GM20431 (cell line): Measurements from ENCODE around the gene ARSI.

Experiments
- in situ Hi-C: fragments of 300-500 bp; cut with MseI, MboI; formaldehyde crosslinking; loops from one replicate; pipeline ENCODE4 v1.15.0; 2020; ENCODE audit warnings: low sequenced_read_pairs; ENCODE audit not compliant: unreplicated experiment

The ARSI gene

GRCh38 chr5:150328515-150328914 is 25.8 kb upstream of the ARSI start:
- in situ Hi-C loops = no loop called here

- in situ Hi-C loops = no loop called here
Observed at GRCh38 chr5:150327139-150327538, 24.4 kb upstream of the ARSI start.

GRCh38 chr5:150326707-150327106 is 24.0 kb upstream of the ARSI start:
- in situ Hi-C loops = no loop called here

- in situ Hi-C loops = no loop called here
Observed at GRCh38 chr5:150325426-150325825, 22.7 kb upstream of the ARSI start.

DNA sequence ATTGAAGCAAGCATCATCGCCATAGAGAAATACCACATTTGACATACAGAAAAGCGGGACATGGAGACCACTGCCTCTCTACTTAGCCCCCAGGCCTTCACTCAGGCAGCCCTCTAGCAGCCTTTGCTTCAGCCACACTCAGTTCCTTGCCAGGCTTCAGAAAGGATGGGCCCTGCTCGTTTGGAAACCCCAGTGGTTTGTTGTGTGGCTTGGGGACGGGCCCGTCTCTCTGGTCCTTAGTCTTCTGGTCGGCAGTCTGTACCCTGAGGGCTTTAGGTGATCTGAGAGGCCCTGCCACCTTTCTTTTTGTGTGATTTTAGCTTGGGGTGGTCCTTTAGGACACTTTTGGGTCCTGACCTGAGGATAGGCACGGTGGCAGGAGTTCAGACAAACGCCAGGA is 21.1 kb upstream of the ARSI start:
- in situ Hi-C loops = no loop called here

DNA sequence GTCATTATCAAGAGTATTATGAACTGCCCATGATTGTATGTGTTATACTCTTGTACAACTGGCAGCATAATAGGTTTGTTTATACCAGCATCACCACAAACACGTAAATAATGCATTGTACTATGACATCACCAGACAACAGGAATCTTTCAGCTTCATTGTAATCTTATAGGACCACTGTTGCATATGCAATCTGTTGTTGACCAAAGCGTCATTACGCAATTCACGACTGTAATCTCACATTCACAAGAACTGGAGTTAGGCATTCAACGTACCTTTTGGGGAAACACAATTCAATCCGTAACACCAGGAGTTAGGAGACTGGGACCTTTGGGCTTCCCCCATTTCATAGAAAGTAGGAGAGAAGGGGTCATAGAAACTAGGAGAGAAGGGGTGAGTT is 20.4 kb upstream of the ARSI start:
- in situ Hi-C loops = no loop called here

GRCh38 chr5:150322202-150322601 is 19.5 kb upstream of the ARSI start:
- in situ Hi-C loops = no loop called here

DNA sequence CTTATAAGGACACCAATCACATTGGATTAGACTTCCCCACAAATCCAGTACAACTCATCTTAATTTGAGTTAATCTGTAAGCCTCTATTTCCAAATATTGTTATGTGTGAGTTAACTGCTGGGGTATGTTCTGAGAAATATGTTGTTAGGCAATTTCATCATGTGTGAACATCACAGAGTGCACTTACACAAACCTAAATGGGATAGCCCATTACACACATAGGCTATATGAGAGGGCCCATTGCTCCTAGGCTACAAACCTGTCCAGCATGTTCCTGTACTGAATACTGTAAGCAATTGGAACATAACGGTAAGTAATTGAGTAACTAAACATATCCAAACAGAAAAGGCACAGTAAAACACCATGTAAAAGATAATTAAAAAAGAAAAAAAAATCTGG is 19.1 kb upstream of the ARSI start:
- in situ Hi-C loops = no loop called here

DNA sequence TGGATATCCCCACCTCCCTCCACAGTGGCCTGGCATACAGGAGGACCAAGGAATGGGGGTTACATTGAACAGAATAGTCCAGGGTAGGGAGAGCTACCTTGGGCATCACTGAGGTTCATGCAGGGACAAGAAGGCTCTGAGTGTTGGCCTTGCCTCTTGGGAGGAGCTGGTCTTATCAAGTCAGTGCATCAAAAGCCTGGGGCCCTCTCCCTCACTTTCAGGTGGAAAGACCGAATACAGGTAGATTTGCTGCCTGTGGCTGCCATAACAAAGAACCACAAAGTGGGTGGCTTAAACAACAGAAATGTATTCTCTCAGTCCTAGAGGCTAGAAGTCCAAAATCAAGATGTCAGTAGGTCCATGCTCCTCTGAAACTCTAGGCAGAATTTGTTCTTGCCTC is 18.5 kb upstream of the ARSI start:
- in situ Hi-C loops = no loop called here

- in situ Hi-C loops = no loop called here
Observed at GRCh38 chr5:150320044-150320613, 17.4 kb upstream of the ARSI start.

GRCh38 chr5:150319484-150319790 is 16.7 kb upstream of the ARSI start:
- in situ Hi-C loops = no loop called here

DNA sequence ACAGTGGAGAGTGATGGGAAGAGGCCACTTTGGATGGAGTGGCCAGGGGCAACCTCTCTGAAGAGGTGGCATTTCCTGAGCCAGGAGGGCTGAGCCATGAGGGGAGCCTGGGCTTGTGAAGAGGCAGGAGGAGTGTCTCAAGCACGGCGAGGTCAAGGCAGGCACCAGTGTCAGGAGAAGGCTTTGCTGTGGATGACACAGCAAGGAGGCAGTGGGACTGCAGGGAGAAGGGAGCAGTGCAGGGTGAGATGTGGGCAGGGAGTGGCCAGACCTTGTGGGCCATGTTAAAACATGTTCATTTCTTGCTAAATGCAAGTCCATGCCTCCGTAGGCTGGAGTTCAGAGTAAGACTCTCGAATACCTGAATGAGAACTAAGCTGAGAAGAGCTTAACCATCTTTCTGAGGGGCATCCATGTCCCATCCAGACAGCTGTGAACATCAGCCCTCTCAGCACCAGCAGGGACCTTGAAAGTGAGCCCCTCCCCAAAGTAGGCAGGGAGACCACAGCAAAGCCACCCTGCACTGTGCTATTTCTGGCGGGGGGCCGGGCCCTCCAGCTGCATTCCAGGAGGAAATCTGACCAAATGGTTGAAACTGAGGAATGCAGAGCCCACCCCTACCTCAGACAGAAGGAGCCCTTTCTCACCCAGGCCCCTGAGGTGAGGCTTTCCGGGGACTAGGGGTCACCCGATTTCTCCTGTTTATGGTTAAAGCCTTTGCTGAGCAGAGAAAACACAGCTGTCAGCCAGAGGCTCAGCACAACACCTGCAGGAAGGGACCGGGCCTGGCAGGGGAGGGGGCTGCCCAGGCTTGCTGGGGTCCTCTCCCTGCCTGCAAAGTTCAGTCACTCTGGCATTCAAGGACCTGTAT is 16.1 kb upstream of the ARSI start:
- in situ Hi-C loops = no loop called here

DNA sequence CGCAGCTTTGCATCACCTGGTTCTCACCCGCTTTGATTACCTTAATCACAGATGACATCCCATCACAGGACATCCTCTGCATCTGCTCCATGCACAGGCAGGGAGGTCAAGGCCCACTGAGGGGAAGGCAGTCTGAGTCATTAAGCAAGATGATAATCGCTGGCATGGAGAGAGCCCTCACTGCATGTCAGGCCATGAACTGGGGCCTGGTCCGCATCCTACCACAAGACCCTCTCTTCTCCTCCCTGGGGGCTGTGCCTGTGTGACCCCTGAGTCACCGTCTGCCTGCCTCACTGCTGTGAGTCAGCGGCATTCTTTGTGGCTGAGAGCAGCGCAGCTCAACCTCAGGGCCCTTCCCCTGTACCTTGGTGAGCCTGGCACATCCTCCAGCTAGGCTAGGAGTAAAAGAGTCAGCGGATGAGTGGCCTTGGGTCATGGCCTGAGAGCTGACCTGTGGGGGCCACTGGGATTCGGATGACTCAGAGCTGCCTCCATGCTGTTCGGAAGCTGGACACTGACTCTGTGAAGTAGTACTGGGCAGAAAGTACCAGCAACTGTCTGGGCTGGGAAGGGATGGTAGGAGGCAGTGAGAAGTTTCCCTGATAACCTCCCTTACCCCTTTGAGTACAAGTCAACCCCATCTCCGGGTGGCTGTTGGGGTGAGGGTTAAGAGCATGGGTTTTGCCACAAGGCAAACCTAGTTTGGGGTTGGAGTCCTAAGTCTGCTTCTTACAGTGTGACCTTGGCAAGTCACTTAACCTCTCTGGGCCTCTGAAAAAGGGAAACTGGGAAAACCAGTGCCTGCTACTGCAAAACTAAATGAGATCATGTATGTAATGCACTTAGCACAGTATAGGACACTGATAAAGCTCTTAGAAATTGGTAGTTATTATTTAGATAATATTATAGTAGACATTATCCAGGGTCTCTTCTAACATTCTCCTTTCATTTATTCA is 14.6 kb upstream of the ARSI start:
- in situ Hi-C loops = no loop called here

DNA sequence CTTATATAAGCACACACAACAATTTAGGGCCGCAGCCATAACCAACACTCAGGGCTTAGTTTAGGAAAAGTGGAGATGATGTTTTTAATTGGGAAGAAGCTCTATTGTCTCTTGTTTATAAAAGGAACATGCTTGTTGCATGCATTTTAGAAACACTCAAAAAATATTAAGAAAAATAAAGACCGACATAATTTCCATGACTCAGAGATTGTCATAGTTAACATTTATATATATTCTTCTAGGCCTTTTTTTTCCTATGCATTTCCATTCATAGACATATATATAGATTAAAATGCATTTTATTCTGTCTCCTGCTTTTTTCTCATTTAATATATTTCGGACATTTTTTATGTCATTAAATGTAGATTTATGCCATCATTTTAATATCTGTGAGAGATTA is 13.6 kb upstream of the ARSI start:
- in situ Hi-C loops = no loop called here

GRCh38 chr5:150315245-150315644 is 12.5 kb upstream of the ARSI start:
- in situ Hi-C loops = no loop called here

- in situ Hi-C loops = no loop called here
Observed at GRCh38 chr5:150313921-150314716, 11.4 kb upstream of the ARSI start.

DNA sequence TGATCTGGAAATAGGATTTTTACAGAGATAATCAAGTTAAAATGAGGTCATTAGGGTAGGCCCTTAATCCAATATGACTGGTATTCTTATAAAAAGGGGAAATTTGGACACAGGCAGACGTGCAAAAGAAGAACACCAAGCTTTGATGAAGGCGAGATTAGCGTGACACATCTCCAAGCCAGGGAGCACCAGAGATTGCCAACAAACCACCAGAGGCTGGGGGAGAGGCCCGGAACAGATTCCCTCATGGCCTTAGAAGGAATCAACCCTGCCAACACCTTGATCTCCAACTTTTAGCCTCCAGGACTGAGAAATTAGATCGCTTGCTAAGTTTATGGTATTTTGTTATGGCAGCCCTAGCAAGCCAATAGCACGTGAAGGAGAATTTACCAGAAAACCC is 10.8 kb upstream of the ARSI start:
- in situ Hi-C loops = no loop called here

GRCh38 chr5:150312518-150312917 is 9.8 kb upstream of the ARSI start:
- in situ Hi-C loops = no loop called here

GRCh38 chr5:150311015-150311692 is 8.4 kb upstream of the ARSI start:
- in situ Hi-C loops = no loop called here

DNA sequence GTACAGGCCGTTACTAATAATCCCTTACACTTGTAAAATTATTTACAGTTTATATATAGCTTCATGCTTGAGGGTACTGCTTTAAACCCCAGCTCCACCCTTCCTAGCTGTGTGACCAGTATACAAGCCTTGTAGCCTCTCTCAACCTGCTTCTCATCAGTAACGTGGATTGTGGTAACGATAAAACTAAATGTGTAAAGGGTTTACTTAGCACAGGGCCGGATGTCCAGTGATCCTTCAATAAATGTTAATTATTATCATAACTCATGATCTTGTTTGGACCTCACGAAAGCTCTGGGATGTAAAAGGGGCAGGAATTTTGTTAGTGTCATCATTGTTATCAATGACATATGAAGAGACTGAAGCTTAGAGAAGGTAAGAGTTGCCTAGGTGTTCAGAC is 7.5 kb upstream of the ARSI start:
- in situ Hi-C loops = no loop called here
